A549 (cell line): ENCODE results near the gene GRID1. TPM values are rescaled to one million over a fixed set of nuclear protein-coding genes. Genes with fewer than 3 reads are reported as not detected.

Experiments
- ATAC-seq, 2 experiments: fragments of 200-7000 bp in 1 of 2; fragments of >200 bp in 1 of 2; cut with Nextera tagmentation in 1 of 2; cut with Tn5 transposase in 1 of 2; 3 replicates each; pipeline versions ENCODE4 v1.8.0 to v1.9.1; 2018 to 2020; ENCODE audit warnings: mild to moderate bottlenecking in 1 of 2, moderate library complexity in 1 of 2
- CTCF ChIA-PET: fragments of 300-600 bp; sonication (Branson Sonifier 250); formaldehyde crosslinking; extraction: SDS; loops from one replicate; lab custom pipeline; 2021; ENCODE audit warnings: antibody characterized with exemption, inconsistent platforms; lab: Yijun Ruan, JAX
- POLR2A ChIA-PET: fragments of 350-600 bp; formaldehyde crosslinking; extraction: SDS; loops from one replicate; lab custom pipeline; 2021; ENCODE audit warnings: antibody characterized with exemption, inconsistent platforms; lab: Yijun Ruan, JAX
- DNase-seq, 2 experiments: peaks; one replicate each; pipeline versions ENCODE4 v3.0.0 to v3.0.0-alpha.2; 2011 to 2016; ENCODE audit warnings: low read depth in 1 of 2, low spot score in 1 of 2
- FAIRE-seq: peaks from 2 replicates; lab custom pipeline; 2011; peaks lifted over from hg19 to GRCh38; lab: Jason Lieb, UNC
- H3K27ac ChIP-seq, 2 experiments: fragments of >200 bp; sonication (Bioruptor Twin); formaldehyde crosslinking; 3 replicates each; pipeline ENCODE4 v1.5.1; 2016 to 2017
- H3K4me1 ChIP-seq: fragments of >200 bp; sonication (Bioruptor Twin); formaldehyde crosslinking; 3 replicates; pipeline ENCODE4 v1.6.1; 2016
- H3K4me2 ChIP-seq: fragments of >200 bp; sonication (Bioruptor Twin); formaldehyde crosslinking; 3 replicates; pipeline ENCODE4 v1.6.1; 2016
- H3K4me3 ChIP-seq: fragments of >200 bp; sonication (Bioruptor Twin); formaldehyde crosslinking; 3 replicates; pipeline ENCODE4 v1.5.1; 2016
- H3K9me3 ChIP-seq: fragments of >200 bp; sonication (Bioruptor Twin); formaldehyde crosslinking; 3 replicates; pipeline ENCODE4 v1.6.1; 2016
- ATOH8 ChIP-seq: fragments of 250-450 bp; sonication (Bioruptor Pico); IDR thresholded peaks from 2 replicates; pipeline ENCODE4 v1.5.0; 2020; ENCODE audit warnings: low read depth, mild to moderate bottlenecking, moderate library complexity
- BHLHE40 ChIP-seq: IDR thresholded peaks from 2 replicates; pipeline ENCODE4 v1.6.1; 2012; ENCODE audit warnings: low read depth, low read length, inconsistent platforms
- CBX2 ChIP-seq: fragments of 200-600 bp; sonication (generic); IDR thresholded peaks from 2 replicates; pipeline ENCODE4 v1.6.1; 2016; ENCODE audit warnings: low read depth, mild to moderate bottlenecking, borderline replicate concordance
- CHD2 ChIP-seq: fragments of 150-350 bp; IDR thresholded peaks from 2 replicates; pipeline ENCODE4 v1.6.1; 2014; ENCODE audit warnings: low read length; ENCODE audit not compliant: partially characterized antibody
- E2F6 ChIP-seq: IDR thresholded peaks from 2 replicates; pipeline ENCODE4 v1.6.1; 2012; ENCODE audit warnings: low read depth, borderline replicate concordance
- EHF ChIP-seq: fragments of 250-450 bp; sonication (Bioruptor Pico); IDR thresholded peaks from 2 replicates; pipeline ENCODE4 v1.5.0; 2020; ENCODE audit warnings: mild to moderate bottlenecking
- ELK1 ChIP-seq: fragments of 150-350 bp; IDR thresholded peaks from 2 replicates; pipeline ENCODE4 v1.6.1; 2014; ENCODE audit warnings: low read depth, mild to moderate bottlenecking, low read length
- ESRRA ChIP-seq: fragments of 150-350 bp; IDR thresholded peaks from 2 replicates; pipeline ENCODE4 v1.6.1; 2014; ENCODE audit warnings: mild to moderate bottlenecking, low read length, borderline replicate concordance
- GATA3 ChIP-seq: IDR thresholded peaks from 2 replicates; pipeline ENCODE4 v1.6.1; 2012; ENCODE audit warnings: borderline replicate concordance
- HOXA7 ChIP-seq: fragments of 250-450 bp; sonication (Bioruptor Pico); IDR thresholded peaks from 2 replicates; pipeline ENCODE4 v1.5.0; 2020; ENCODE audit warnings: mild to moderate bottlenecking, moderate library complexity
- HOXB5 ChIP-seq: fragments of 250-450 bp; sonication (Bioruptor Pico); IDR thresholded peaks from 2 replicates; pipeline ENCODE4 v1.5.0; 2020; ENCODE audit warnings: mild to moderate bottlenecking, moderate library complexity
- JUN ChIP-seq, 2 experiments: fragments of >200 bp; sonication (Bioruptor Twin); formaldehyde crosslinking; IDR thresholded peaks; 2 replicates in 1 of 2; 3 replicates in 1 of 2; pipeline ENCODE4 v1.6.1; 2016 to 2017
- KDM1A ChIP-seq: fragments of 200-600 bp; sonication (generic); IDR thresholded peaks from 2 replicates; pipeline ENCODE4 v1.6.1; 2016; ENCODE audit warnings: low read depth, mild to moderate bottlenecking
- MAZ ChIP-seq: fragments of 150-350 bp; IDR thresholded peaks from 2 replicates; pipeline ENCODE4 v1.6.1; 2014; ENCODE audit warnings: antibody characterized with exemption, low read depth, low read length, borderline replicate concordance
- MYC ChIP-seq: IDR thresholded peaks from 2 replicates; pipeline ENCODE4 v1.6.1; 2012; ENCODE audit warnings: mild to moderate bottlenecking, inconsistent platforms, low read length, improper control_type of control experiment, borderline replicate concordance
- NR3C1 ChIP-seq: fragments of >200 bp; sonication (Bioruptor Twin); formaldehyde crosslinking; IDR thresholded peaks from 3 replicates; pipeline ENCODE4 v1.6.1; 2017
- POLR2AphosphoS2 ChIP-seq: conservative IDR thresholded peaks from 2 replicates; pipeline ENCODE4 v1.6.1; 2012; ENCODE audit warnings: low read length, improper control_type of control experiment, inconsistent platforms
- RARB ChIP-seq: fragments of 250-450 bp; sonication (Bioruptor Pico); IDR thresholded peaks from 2 replicates; pipeline ENCODE4 v1.8.0; 2021; ENCODE audit warnings: mild to moderate bottlenecking, moderate library complexity
- RCOR1 ChIP-seq: fragments of 150-350 bp; IDR thresholded peaks from 2 replicates; pipeline ENCODE4 v1.6.1; 2014; ENCODE audit warnings: antibody characterized with exemption, low read length, low read depth
- SMC3 ChIP-seq: fragments of >200 bp; sonication (Bioruptor Twin); formaldehyde crosslinking; IDR thresholded peaks from 3 replicates; pipeline ENCODE4 v1.6.1; 2018; ENCODE audit warnings: inconsistent platforms
- USF2 ChIP-seq: fragments of 450-650 bp; IDR thresholded peaks from 2 replicates; pipeline ENCODE4 v1.6.1; 2014; ENCODE audit warnings: antibody characterized with exemption
- ZFP36 ChIP-seq: fragments of 450-650 bp; IDR thresholded peaks from 2 replicates; pipeline ENCODE4 v1.6.1; 2014; ENCODE audit warnings: borderline replicate concordance; ENCODE audit not compliant: partially characterized antibody
- WGBS: methylation state at CpG from one replicate; pipeline ENCODE4 v1.1.6; 2017; ENCODE audit errors: missing lambda C conversion rate; 5-methylcytosine and 5-hydroxymethylcytosine counted together
- polyA plus RNA-seq, 4 experiments: library from polyadenylated mRNA; depleted of rRNA in 3 of 4; stranded (reverse); fragments of >200 nt; fragmentation: RNase III in 1 of 4; extraction: RNeasy Plus Mini Kit Qiagen cat#74134 plus additional on column Dnase treatment in 1 of 4; gene quantifications; 2 replicates in 3 of 4; 3 replicates in 1 of 4; pipeline ENCODE4 v1.2.3, GENCODE V29; 2011 to 2017

Gene GRID1
- polyA plus RNA-seq, 2 of the 4 experiments (the other 2 are of a cell fraction) = 0.14 to 0.30 TPM

GRCh38 chr10:86207226-86207625 is 159.4 kb downstream of the GRID1 start:
- Histone ChIP-seq H3K27ac (no peak overlapping the region), H3K9me3 (no peaks in the 10 kb centered on the region), H3K4me2 (no peak overlapping the region), H3K4me1 (no peaks in the 10 kb centered on the region), H3K4me3 (no peak overlapping the region)
- ChIA-PET CTCF (no interaction called here), POLR2A (no interaction called here)
- FAIRE-seq (no peak), DNase-seq (no peak), ATAC-seq (no peak)
- TF ChIP-seq ESRRA (no peak), CBX2 (no peak), RARB (CRISPR knock-in tag) (no peak), GATA3 (no peak)
- WGBS = 72% methylated on average over 12 of the region's 12 CpGs

DNA sequence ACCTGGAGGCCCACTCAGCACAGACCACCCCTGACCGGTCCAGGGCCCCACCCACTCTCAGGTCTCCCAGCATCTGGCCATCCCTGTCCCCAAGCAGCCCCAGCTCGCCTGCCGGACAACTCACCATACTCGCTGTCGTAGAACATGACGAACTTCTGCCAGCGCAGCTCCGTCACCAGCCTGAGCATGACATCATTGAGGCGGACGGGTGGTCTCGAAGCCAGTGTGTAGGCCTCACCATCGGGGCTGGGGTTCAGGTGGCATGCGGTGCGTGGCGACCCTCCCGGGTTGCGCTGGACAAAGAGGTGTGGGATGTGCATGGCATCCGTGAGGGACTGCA is 160.4 kb downstream of the GRID1 start:
- CTCF ChIA-PET = interaction anchor here (0.8 kb wide), 1 partner anchor 172 kb away, joined by 3 read pairs; no protein-coding TSS in a partner anchor
- H3K4me1 ChIP-seq = no peaks in the 10 kb centered on the region
- H3K4me2 ChIP-seq = no peak overlapping the region
- POLR2A ChIA-PET = no interaction called here
- no peak for DNase-seq
- TF ChIP-seq EHF (CRISPR knock-in tag) = no peak
- no peak for TF ChIP-seq USF2
- no peak for TF ChIP-seq MAZ
- TF ChIP-seq ATOH8 (CRISPR knock-in tag) = no peak
- TF ChIP-seq CHD2 = no peak
- no peak for TF ChIP-seq E2F6
- no peak for TF ChIP-seq KDM1A
- no peak for TF ChIP-seq BHLHE40
- no peak for TF ChIP-seq ELK1
- no peak for TF ChIP-seq ZFP36
- TF ChIP-seq NR3C1 = no peak
- no peak for TF ChIP-seq RCOR1
- TF ChIP-seq SMC3 = no peak
- no peak for TF ChIP-seq POLR2AphosphoS2
- no peak for TF ChIP-seq HOXA7 (CRISPR knock-in tag)
- TF ChIP-seq, all 56 proteins: peak for 0
- Histone ChIP-seq H3K9me3 (no peaks in the 10 kb centered on the region), H3K4me3 (no peak overlapping the region), H3K27ac (no peak overlapping the region)
- ATAC-seq (no peak), FAIRE-seq (no peak)
- WGBS = 75% methylated on average over 18 of the region's 18 CpGs

DNA sequence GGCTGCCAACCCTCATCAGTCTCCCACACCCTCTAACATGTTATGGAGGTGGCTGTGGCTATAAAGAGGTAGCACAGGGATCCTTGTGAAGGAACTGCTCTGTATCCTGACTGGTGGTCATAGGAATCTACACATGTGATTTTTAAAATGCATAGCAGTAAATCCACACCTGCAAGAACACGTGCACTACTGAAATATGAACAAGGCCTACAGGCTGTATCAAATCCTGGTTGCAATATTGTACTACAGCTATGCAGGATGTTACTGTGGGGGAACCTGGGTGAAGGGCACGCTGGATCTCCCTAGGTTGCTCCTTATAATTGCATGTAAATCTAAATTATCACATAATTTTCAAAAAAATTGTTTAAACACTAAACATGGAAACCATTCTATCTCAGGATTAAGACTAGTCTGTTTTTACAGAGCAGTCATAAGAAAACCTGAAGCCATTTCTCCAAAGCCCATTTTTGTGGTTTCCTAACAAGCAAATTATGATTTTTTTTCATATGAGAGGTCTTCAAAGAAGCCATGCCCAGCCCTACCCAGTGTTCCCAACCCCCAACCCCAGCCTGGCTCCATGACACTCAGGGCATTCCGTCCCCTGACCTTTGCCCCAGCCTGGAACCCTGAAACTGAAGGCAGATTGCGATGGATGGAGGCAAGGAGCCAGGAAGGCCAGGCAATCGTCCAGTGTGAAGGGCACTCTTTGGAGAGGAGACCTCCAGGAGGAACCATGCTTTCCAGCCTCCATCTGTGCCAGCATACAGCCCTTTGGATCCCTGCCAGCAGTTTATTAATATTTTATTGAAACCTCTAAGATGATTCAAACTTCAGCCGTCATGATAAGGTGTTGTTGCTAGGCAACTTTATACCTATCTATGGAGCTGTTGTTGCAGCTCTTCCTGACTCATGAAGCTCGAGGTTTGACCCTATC is 161.0 kb downstream of the GRID1 start:
- Histone ChIP-seq H3K4me1 (no peaks in the 10 kb centered on the region), H3K4me2 (no peak overlapping the region), H3K9me3 (no peaks in the 10 kb centered on the region), H3K27ac (no peak overlapping the region), H3K4me3 (no peak overlapping the region)
- ChIA-PET CTCF (interaction anchor here (0.8 kb wide), 1 partner anchor 172 kb away, joined by 3 read pairs; no protein-coding TSS in a partner anchor), POLR2A (no interaction called here)
- WGBS = 24% methylated on average over 7 of the region's 7 CpGs
- FAIRE-seq (no peak), ATAC-seq (no peak), DNase-seq (no peak)
- no peak for TF ChIP-seq GATA3
- no peak for TF ChIP-seq MYC
- no peak for TF ChIP-seq JUN (IDR thresholded peaks at IDR 0.05)
- TF ChIP-seq BHLHE40 = no peak
- no peak for TF ChIP-seq HOXB5 (CRISPR knock-in tag)
- TF ChIP-seq POLR2AphosphoS2 = no peak
- TF ChIP-seq USF2 = no peak
